ENCODE data around the gene TBC1D10B.

Gene TBC1D10B

GRCh38 chr16:30358577-30358936, 11.7 kb downstream of the TBC1D10B start:
- no CpG with 5 or more reads among the region's 9 CpGs for WGBS (ENCODE audit: insufficient coverage, insufficient read length)
- DNase-seq (ENCODE audit: low read depth, low spot score) = no peak
- H3K9me3 ChIP-seq (ENCODE audit: control insufficient read depth, insufficient read depth, low read length) = no peaks in the 10 kb centered on the region
- H3K27ac ChIP-seq (ENCODE audit: low read length) = no peak overlapping the region
- no peaks in the 10 kb centered on the region for H3K4me1 ChIP-seq (ENCODE audit: control insufficient read depth, insufficient read depth, low read length)
- no peaks in the 10 kb centered on the region for H3K27me3 ChIP-seq (ENCODE audit: control insufficient read depth, insufficient read depth, low read length)
- no peak overlapping the region for H3K4me3 ChIP-seq (ENCODE audit: low read length)
- H3K36me3 ChIP-seq (ENCODE audit: control insufficient read depth, insufficient read depth, low read length) = peaks cover 14% of the 10 kb centered on the region; the same call in 1 of the 2 replicates

GRCh38 chr16:30357715-30358576, 12.3 kb downstream of the TBC1D10B start:
- Histone ChIP-seq H3K9me3 (ENCODE audit: control insufficient read depth, insufficient read depth, low read length) (no peaks in the 10 kb centered on the region), H3K4me3 (ENCODE audit: low read length) (no peak overlapping the region), H3K36me3 (ENCODE audit: control insufficient read depth, insufficient read depth, low read length) (peaks cover 18% of the 10 kb centered on the region), H3K27me3 (ENCODE audit: control insufficient read depth, insufficient read depth, low read length) (no peaks in the 10 kb centered on the region), H3K4me1 (ENCODE audit: control insufficient read depth, insufficient read depth, low read length) (no peaks in the 10 kb centered on the region), H3K27ac (ENCODE audit: low read length) (no peak overlapping the region)
- WGBS (ENCODE audit: insufficient coverage, insufficient read length) = no CpG with 5 or more reads among the region's 37 CpGs
- no peak for DNase-seq (ENCODE audit: low read depth, low spot score)

GRCh38 chr16:30357085-30357714, 13.1 kb downstream of the TBC1D10B start:
- Histone ChIP-seq H3K4me3 (ENCODE audit: low read length) (no peak overlapping the region), H3K36me3 (ENCODE audit: control insufficient read depth, insufficient read depth, low read length) (peaks cover 24% of the 10 kb centered on the region), H3K9me3 (ENCODE audit: control insufficient read depth, insufficient read depth, low read length) (no peaks in the 10 kb centered on the region), H3K27me3 (ENCODE audit: control insufficient read depth, insufficient read depth, low read length) (no peaks in the 10 kb centered on the region), H3K27ac (ENCODE audit: low read length) (no peak overlapping the region), H3K4me1 (ENCODE audit: control insufficient read depth, insufficient read depth, low read length) (no peaks in the 10 kb centered on the region)
- DNase-seq (ENCODE audit: low read depth, low spot score) = no peak
- no CpG with 5 or more reads among the region's 5 CpGs for WGBS (ENCODE audit: insufficient coverage, insufficient read length)

- Histone ChIP-seq H3K27ac (ENCODE audit: low read length) (no peak overlapping the region), H3K27me3 (ENCODE audit: control insufficient read depth, insufficient read depth, low read length) (no peaks in the 10 kb centered on the region), H3K4me1 (ENCODE audit: control insufficient read depth, insufficient read depth, low read length) (no peaks in the 10 kb centered on the region), H3K4me3 (ENCODE audit: low read length) (no peak overlapping the region), H3K9me3 (ENCODE audit: control insufficient read depth, insufficient read depth, low read length) (no peaks in the 10 kb centered on the region), H3K36me3 (ENCODE audit: control insufficient read depth, insufficient read depth, low read length) (peaks cover 28% of the 10 kb centered on the region)
- DNase-seq (ENCODE audit: low read depth, low spot score) = no peak
- WGBS (ENCODE audit: insufficient coverage, insufficient read length) = no CpG with 5 or more reads among the region's 12 CpGs
These were observed 13.8 kb downstream of the TBC1D10B start for GRCh38 chr16:30356401-30357084.

GRCh38 chr16:30355954-30356308, 14.4 kb downstream of the TBC1D10B start:
- H3K4me1 ChIP-seq (ENCODE audit: control insufficient read depth, insufficient read depth, low read length) = no peaks in the 10 kb centered on the region
- WGBS (ENCODE audit: insufficient coverage, insufficient read length) = no CpG with 5 or more reads among the region's 7 CpGs
- H3K9me3 ChIP-seq (ENCODE audit: control insufficient read depth, insufficient read depth, low read length) = no peaks in the 10 kb centered on the region
- no peaks in the 10 kb centered on the region for H3K27me3 ChIP-seq (ENCODE audit: control insufficient read depth, insufficient read depth, low read length)
- H3K4me3 ChIP-seq (ENCODE audit: low read length) = peak overlapping the region; percentile 78; the same call in 1 of the 2 replicates
- no peak overlapping the region for H3K27ac ChIP-seq (ENCODE audit: low read length)
- DNase-seq (ENCODE audit: low read depth, low spot score) = no peak
- H3K36me3 ChIP-seq (ENCODE audit: control insufficient read depth, insufficient read depth, low read length) = peaks cover 32% of the 10 kb centered on the region

- H3K4me1 ChIP-seq (ENCODE audit: control insufficient read depth, insufficient read depth, low read length) = no peaks in the 10 kb centered on the region
- no CpG with 5 or more reads among the region's 45 CpGs for WGBS (ENCODE audit: insufficient coverage, insufficient read length)
These were observed 14.9 kb downstream of the TBC1D10B start, which contains the start of gene CD2BP2 for GRCh38 chr16:30355144-30355953. TSS of gene CD2BP2 (minus strand) at chr16:30355308. CDS start at chr16:30354681, 627 bp downstream.

GRCh38 chr16:30354423-30355143, 15.7 kb downstream of the TBC1D10B start:
- Histone ChIP-seq H3K27ac (ENCODE audit: low read length) (no peak overlapping the region), H3K9me3 (ENCODE audit: control insufficient read depth, insufficient read depth, low read length) (no peaks in the 10 kb centered on the region), H3K27me3 (ENCODE audit: control insufficient read depth, insufficient read depth, low read length) (no peaks in the 10 kb centered on the region), H3K36me3 (ENCODE audit: control insufficient read depth, insufficient read depth, low read length) (peaks cover 34% of the 10 kb centered on the region), H3K4me3 (ENCODE audit: low read length) (peak overlapping the region; percentile 78), H3K4me1 (ENCODE audit: control insufficient read depth, insufficient read depth, low read length) (no peaks in the 10 kb centered on the region)
- WGBS (ENCODE audit: insufficient coverage, insufficient read length) = no CpG with 5 or more reads among the region's 36 CpGs
- DNase-seq (ENCODE audit: low read depth, low spot score) = no peak

More at GRCh38 chr16:30355144-30355953, 14.9 kb downstream of the TBC1D10B start, which contains the start of gene CD2BP2:
- H3K4me3 ChIP-seq (ENCODE audit: low read length) = peak within 1 kb of the TSS; percentile 78
- DNase-seq (ENCODE audit: low read depth, low spot score) = peak; percentile 96
- H3K9me3 ChIP-seq (ENCODE audit: control insufficient read depth, insufficient read depth, low read length) = no peaks in the 10 kb centered on the region
- H3K36me3 ChIP-seq (ENCODE audit: control insufficient read depth, insufficient read depth, low read length) = peaks cover 34% of the 10 kb centered on the region
- no peaks in the 10 kb centered on the region for H3K27me3 ChIP-seq (ENCODE audit: control insufficient read depth, insufficient read depth, low read length)
- no peak within 1 kb of the TSS for H3K27ac ChIP-seq (ENCODE audit: low read length)

GRCh38 chr16:30353438-30354129, 16.7 kb downstream of the TBC1D10B start:
- H3K4me3 ChIP-seq (ENCODE audit: low read length) = no peak overlapping the region
- no CpG with 5 or more reads among the region's 23 CpGs for WGBS (ENCODE audit: insufficient coverage, insufficient read length)
- H3K4me1 ChIP-seq (ENCODE audit: control insufficient read depth, insufficient read depth, low read length) = no peaks in the 10 kb centered on the region

More at GRCh38 chr16:30353438-30354129, 16.7 kb downstream of the TBC1D10B start:
- H3K27ac ChIP-seq (ENCODE audit: low read length) = no peak overlapping the region
- DNase-seq (ENCODE audit: low read depth, low spot score) = no peak
- H3K36me3 ChIP-seq (ENCODE audit: control insufficient read depth, insufficient read depth, low read length) = peaks cover 31% of the 10 kb centered on the region
- H3K27me3 ChIP-seq (ENCODE audit: control insufficient read depth, insufficient read depth, low read length) = no peaks in the 10 kb centered on the region
- no peaks in the 10 kb centered on the region for H3K9me3 ChIP-seq (ENCODE audit: control insufficient read depth, insufficient read depth, low read length)
